ENCODE data around the gene GPR161. TPM values are rescaled to one million over a fixed set of nuclear protein-coding genes. Genes with fewer than 3 reads are reported as not detected.

GPR161 gene
- total and polyA plus RNA-seq, 9 of the 15 experiments (the other 6 are each of a cell fraction or from before 2014, with no cell fraction given): 0.15 to 2.4 (median 0.76) TPM

GRCh38 chr1:168179438-168180147 is 42.9 kb upstream of the GPR161 start (continued):
- no peak for TF ChIP-seq ZNF407 (IDR thresholded peaks at IDR 0.05; ENCODE audit: low read depth)
- TF ChIP-seq TEAD4 (IDR thresholded peaks at IDR 0.05; ENCODE audit: low read length): peak; percentile 6; the same call in 1 of the 2 replicates
- no peak for TF ChIP-seq TEAD4 (CRISPR knock-in tag; IDR thresholded peaks at IDR 0.05; ENCODE audit: borderline replicate concordance)
- TF ChIP-seq ZBTB40 (IDR thresholded peaks at IDR 0.05): no peak
- TF ChIP-seq ZBTB40 (CRISPR knock-in tag; IDR thresholded peaks at IDR 0.05): no peak
- 0 out of 6 replicates have a peak, but pooled peaks of 1 of the 3 experiments have one; percentile 2 for TF ChIP-seq CTCF (IDR thresholded peaks at IDR 0.05 in 2 of 3, conservative IDR thresholded peaks at IDR 0.05 in 1 of 3; ENCODE audit: insufficient read depth in 2 of 3, low read depth in 1 of 3, low read length in 3 of 3)

All from K562 (cell line).